Stimulated activated CD4-positive, alpha-beta T cell treated with anti-CD3 and anti-CD28 coated beads, TNF-alpha, amount 100 ng/mL, for 24 hours (primary cell): ENCODE measurements around the gene PTN.

ENCODE experiments used
- DNase-seq, 3 experiments: peaks; one replicate each; pipeline ENCODE4 v3.0.0-alpha.2; 2020; ENCODE audit warnings: low read depth in 3 of 3

Gene PTN

GRCh38 chr7:137324796-137325696 is 18.5 kb downstream of the PTN start:
- DNase-seq, result no peak

DNA sequence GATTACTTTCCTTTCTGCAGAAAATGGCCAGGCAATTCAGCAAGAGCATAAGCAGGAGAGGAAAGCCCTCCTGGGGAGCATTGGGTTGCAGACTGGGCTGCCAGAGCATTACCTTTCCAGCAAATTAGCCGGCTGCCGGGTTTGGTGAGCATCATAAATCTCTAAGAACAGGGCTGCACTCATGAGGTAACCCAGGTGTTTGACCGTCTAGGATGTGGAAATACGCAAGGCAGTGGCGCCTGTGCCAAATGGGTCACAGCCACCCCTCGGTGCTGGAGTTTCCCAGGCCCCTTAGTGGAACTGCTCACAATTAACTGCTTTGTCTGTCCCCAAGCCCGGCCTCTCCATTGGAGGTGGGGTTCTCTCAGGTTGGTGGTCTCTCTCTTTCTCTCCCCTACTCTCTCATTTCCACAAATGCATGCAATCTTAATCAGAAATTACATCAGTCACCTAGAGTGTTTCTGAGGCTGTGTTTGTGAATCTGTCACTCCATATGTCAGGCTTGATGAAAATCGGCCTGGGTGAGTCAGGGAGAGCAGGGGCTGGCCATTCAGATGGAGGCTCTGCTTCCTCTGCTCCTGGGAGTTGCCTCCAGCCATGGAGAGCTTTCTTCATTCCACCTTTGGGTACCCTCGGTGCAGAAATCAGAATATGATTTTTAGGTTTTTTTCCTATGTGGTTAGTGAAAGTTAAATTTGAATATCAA is 26.7 kb downstream of the PTN start:
- no peak for DNase-seq

DNA sequence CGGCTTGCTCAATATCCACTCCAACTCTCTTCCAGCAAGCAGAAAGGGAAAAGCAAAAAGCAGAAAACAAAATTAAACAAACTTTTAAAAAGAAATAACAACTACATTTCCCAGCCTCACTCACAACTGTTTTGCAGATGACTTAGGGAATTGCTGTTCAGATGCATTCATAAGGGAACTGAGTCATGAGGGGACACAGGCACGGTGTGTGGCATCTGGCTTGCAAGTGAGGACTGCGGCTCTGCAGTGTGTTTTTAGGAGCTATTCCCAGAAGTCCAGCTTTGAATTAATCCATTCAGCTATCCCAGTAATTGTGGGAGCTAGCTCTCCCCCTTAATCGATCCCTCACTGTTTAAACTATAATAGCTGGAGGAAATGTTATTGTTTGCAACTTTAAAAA is 30.3 kb downstream of the PTN start:
- DNase-seq, result no peak

GRCh38 chr7:137306748-137307147 is 36.8 kb downstream of the PTN start:
- DNase-seq, result no peak

GRCh38 chr7:137305901-137306621 is 37.5 kb downstream of the PTN start:
- DNase-seq, result no peak

DNA sequence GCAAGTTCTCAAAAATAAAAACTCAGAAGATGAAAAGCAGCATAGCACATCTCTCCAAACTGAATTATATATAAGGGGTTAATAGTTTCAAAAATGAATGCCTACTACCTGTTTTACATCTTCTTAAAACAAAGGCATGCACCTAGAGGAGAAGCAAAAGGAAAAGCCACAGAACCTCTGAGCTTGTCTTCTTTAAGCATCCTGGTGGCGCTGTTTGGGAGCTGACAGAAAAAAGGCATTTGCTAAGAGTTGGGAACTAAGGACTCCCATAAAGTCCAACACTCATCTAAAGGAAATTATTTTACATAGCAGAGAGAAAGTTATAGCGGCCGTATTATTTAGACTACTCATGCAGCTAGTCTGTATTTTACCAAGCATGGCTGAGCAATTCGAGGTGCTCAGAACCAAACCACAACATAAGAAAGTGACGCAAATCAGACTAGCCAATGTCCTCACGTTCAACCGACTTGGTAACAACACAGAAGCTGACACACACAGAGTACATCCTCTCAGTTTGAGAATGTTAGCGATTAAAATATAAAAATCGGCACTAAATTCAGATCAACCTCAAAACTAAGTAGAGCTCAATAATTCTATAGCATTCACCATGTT is 38.8 kb downstream of the PTN start:
- DNase-seq, result no peak

- no peak for DNase-seq
Measured at GRCh38 chr7:137304165-137304564, 39.4 kb downstream of the PTN start.

DNA sequence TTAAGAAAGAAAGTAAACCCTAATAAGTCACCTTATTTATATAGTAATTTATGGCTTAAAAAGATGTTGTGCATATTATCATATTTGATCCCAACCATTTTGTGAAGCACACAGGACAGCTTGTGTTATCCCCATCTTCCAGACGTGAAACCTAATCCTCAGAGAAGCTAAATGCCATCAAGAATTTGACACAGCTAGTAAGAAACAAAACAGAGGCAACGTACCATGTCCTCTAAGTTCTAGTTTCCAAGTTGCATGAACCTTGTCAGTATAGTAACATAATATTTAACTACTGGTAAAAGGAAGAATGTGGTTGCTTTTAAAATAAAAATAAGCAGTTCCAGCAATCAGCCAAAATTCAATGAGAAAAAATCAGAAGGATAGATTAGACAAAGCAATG is 41.5 kb downstream of the PTN start:
- DNase-seq, result no peak

GRCh38 chr7:137298464-137298794 is 45.1 kb downstream of the PTN start:
- DNase-seq, result no peak

DNA sequence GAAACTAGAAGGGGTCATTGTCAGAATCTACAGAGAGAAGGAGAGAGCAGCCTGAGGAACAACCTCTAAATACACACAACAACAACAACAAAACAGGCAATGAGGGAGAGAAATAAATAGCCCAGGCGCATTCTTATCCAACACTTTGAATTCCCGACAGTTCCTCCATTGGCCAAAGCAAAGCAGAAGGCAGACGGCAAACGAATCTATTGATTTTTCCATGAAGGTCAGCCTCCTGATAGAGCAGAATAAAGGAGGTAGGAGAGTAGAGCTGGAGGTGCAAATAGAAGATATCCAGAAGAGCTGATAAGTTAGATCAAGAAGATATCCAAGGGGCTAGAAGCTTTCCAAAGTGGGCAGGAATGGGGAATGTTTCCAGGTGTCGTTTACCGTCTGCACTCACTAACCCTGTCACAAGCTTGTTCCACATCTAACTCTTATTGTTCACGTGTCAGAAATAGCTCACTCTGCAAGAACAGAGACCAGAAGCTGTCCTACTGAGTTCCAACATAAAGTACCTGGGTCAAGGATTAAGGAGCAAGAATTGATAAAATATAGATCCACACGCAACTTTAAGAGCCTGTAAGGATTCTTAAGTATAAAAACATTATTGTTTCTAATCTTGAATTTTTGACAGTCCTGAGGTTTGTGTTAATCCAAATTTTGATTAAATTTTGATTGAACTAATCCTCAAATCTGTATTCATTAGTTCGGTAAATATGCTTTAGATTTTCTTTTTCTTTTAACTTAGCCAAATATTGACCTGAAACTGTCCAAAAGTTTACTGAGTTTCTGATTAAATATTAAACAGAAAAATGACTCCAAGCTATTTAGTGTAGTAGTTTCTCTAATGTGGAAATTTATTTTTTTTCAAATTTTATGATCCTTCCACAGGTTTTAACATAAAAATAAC is 45.7 kb downstream of the PTN start:
- DNase-seq, result no peak

DNA sequence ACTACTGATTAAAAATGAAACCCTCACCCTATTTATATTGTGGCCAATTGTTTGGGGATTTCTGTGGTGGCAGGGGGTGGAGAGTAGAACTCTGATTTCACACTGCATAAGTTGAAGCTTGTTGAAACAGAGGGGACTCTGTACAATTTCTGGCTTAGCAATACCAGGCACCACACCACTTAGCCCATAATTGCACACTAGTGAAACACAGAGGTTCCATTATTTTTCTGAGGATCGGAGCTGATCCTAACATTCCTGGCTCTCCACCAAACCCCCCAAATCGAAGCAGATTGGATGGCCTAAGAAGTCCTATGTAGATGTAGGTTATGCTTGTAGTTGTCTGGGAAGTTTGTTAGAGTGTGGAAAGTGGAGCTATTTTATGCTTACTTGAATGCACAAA is 47.0 kb downstream of the PTN start:
- DNase-seq, result no peak

- DNase-seq, result no peak
Measured at GRCh38 chr7:137295739-137296324, 47.7 kb downstream of the PTN start.

- DNase-seq, result no peak
Measured at GRCh38 chr7:137289101-137289500, 54.4 kb downstream of the PTN start.

- DNase-seq, result no peak
Measured at GRCh38 chr7:137287651-137288258, 55.8 kb downstream of the PTN start.

DNA sequence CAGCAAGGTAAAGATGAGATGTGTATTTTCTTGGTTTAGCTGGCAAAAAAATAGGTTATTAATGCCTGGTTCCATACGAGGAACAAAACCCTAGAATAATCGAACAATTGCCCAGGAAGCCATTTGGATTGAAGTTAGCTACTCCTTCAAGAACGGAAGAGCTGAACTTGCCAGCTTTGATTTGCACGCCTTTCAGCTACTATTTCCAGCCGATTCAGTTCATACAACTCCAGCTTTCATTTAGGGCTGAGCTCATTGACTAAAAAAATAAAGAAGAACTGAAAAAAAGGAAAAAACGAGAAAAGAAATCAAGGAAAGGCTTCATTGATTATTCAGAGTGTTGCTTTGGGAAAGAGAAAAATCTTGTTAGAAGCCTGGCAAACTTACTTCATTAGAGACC is 60.4 kb downstream of the PTN start:
- DNase-seq, result no peak

GRCh38 chr7:137282043-137282442 is 61.5 kb downstream of the PTN start:
- no peak for DNase-seq

GRCh38 chr7:137276189-137276588 is 67.3 kb downstream of the PTN start:
- DNase-seq, result no peak

DNA sequence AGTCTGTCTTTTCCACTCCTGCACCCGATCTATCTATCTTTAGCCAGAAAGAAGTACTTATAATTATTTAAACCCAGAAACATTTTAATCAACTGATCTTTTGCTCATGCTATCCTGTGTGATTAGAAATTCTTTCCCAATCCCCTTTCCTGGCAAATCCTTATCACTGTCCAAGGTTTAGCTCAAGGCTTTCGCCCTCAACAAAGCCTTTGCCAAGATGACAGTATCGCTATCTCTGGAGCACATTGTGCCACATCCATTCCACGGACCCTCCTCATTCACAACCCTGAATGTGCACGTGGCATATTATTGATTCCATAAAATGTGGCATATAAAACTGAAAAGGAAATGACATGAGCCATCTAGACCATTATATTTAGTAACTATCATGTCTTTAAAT is 71.3 kb downstream of the PTN start:
- no peak for DNase-seq

- DNase-seq, result no peak
Measured at GRCh38 chr7:137269240-137269639, 74.3 kb downstream of the PTN start.
